IMR-90 (cell line): ENCODE measurements around the gene CD7.

Source experiments
- CHD1 ChIP-seq: IDR thresholded peaks from 2 replicates; pipeline ENCODE4 v1.6.1; 2012; ENCODE audit warnings: low read depth, low read length, improper control_type of control experiment
- CTCF ChIP-seq: conservative IDR thresholded peaks from 2 replicates; pipeline ENCODE4 v1.5.1; 2012; ENCODE audit warnings: mild to moderate bottlenecking, low read depth, low read length, improper control_type of control experiment
- MAFK ChIP-seq: IDR thresholded peaks from 2 replicates; pipeline ENCODE4 v1.6.1; 2012; ENCODE audit warnings: low read depth, low read length, improper control_type of control experiment
- NFE2L2 ChIP-seq: fragments of 150-350 bp; IDR thresholded peaks from 2 replicates; pipeline ENCODE4 v1.6.1; 2016; ENCODE audit warnings: low read depth, mild to moderate bottlenecking, low read length
- POLR2A ChIP-seq: IDR thresholded peaks from 2 replicates; pipeline ENCODE4 v1.6.1; 2012; ENCODE audit warnings: mild to moderate bottlenecking, low read depth, low read length
- RAD21 ChIP-seq: IDR thresholded peaks from 2 replicates; pipeline ENCODE4 v1.6.1; 2012; ENCODE audit warnings: low read length, improper control_type of control experiment
- RCOR1 ChIP-seq: IDR thresholded peaks from 2 replicates; pipeline ENCODE4 v1.6.1; 2012; ENCODE audit warnings: mild to moderate bottlenecking, low read length, improper control_type of control experiment; ENCODE audit not compliant: insufficient replicate concordance
- RFX5 ChIP-seq: IDR thresholded peaks from 2 replicates; pipeline ENCODE4 v1.8.0; 2012; ENCODE audit warnings: low read depth, mild to moderate bottlenecking, low read length, moderate library complexity
- USF2 ChIP-seq: fragments of 150-350 bp; IDR thresholded peaks from 2 replicates; pipeline ENCODE4 v1.6.1; 2017; ENCODE audit warnings: mild to moderate bottlenecking, antibody characterized with exemption, low read length, low read depth

- TF ChIP-seq RAD21 = no peak
- no peak for TF ChIP-seq POLR2A
- TF ChIP-seq CTCF = no peak
- no peak for TF ChIP-seq RCOR1
- no peak for TF ChIP-seq RFX5
- no peak for TF ChIP-seq USF2
- no peak for TF ChIP-seq CHD1
- TF ChIP-seq NFE2L2 = no peak
- TF ChIP-seq MAFK = no peak
Measured at GRCh38 chr17:82297280-82297713, 20.1 kb downstream of the CD7 start.
